ENCODE data around the gene SYT3. TPM values are rescaled to one million over a fixed set of nuclear protein-coding genes. Genes with fewer than 3 reads are reported as not detected.

SYT3 gene
- total and polyA plus RNA-seq, 2 of the 8 experiments (the other 6 are each of a cell fraction or from before 2014, with no cell fraction given): 6.7 to 17.3 TPM

DNA sequence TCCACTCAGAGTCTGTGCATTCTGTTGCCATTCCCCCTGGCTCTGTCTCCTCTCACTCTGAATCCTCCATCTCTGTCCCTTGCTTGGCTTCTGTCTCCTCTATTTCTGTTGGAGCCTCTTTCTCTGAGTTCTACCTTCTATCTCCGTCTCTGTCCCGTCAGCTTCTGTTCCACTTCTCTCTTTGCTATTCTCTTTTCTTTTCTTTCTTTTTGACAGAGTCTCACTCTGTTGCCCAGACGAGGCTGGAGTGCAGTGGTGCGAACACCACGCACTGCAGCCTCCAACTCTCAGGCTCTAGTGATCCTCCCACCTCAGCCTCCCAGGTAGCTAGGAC, 37.6 kb downstream of the SYT3 start:
- no peak overlapping the region for H4K91ac ChIP-seq (replicated peaks; ENCODE audit: insufficient read length, low read length)
- no peak overlapping the region for H4K8ac ChIP-seq (ENCODE audit: extremely low read depth, insufficient read depth, low read length)
- peaks cover 0 to 5% of the 10 kb centered on the region in 2 experiments; a peak in 2 of 4 replicates for H3K9me3 ChIP-seq (ENCODE audit: insufficient read depth in 2 of 2, low read depth in 1 of 2, low read length in 1 of 2)
- no peaks in the 10 kb centered on the region for H4K20me1 ChIP-seq (replicated peaks in 1 of 2; ENCODE audit: control insufficient read depth in 1 of 2, insufficient read depth in 2 of 2, low read length in 2 of 2)
- H3K23ac ChIP-seq (ENCODE audit: insufficient read length): no peak overlapping the region
- no peak overlapping the region for H3K56ac ChIP-seq (replicated peaks; ENCODE audit: insufficient read length, low read depth, low read length)
- no peak overlapping the region for H2BK12ac ChIP-seq (ENCODE audit: low read depth, low read length)
- peaks cover 0 to 2% (median 0%) of the 10 kb centered on the region in 4 experiments; a peak in 1 of 7 replicates for H3K4me1 ChIP-seq (replicated peaks in 1 of 4; ENCODE audit: control insufficient read depth in 3 of 4, insufficient read depth in 4 of 4, low read length in 3 of 4)
- no peak overlapping the region for H2AK5ac ChIP-seq (ENCODE audit: low read depth, low read length)
- H3K79me1 ChIP-seq (ENCODE audit: low read depth, low read length): no peaks in the 10 kb centered on the region
- no peaks in the 10 kb centered on the region for H3K79me2 ChIP-seq (ENCODE audit: control insufficient read depth in 1 of 2, insufficient read depth in 2 of 2, low read length in 2 of 2)
- no peak overlapping the region for H2BK5ac ChIP-seq (ENCODE audit: low read depth, low read length)
- peaks cover 0 to 21% (median 18%) of the 10 kb centered on the region in 4 experiments; a peak in 6 of 7 replicates for H3K27me3 ChIP-seq (replicated peaks in 1 of 4; ENCODE audit: control insufficient read depth in 3 of 4, extremely low read depth in 1 of 4, insufficient read depth in 3 of 4, low read length in 3 of 4)
- ChIA-PET POLR2A (ENCODE audit: partially characterized antibody) (interaction anchor here (1.2 kb wide), 1 partner anchor 199 kb away, joined by 3 read pairs; no protein-coding TSS in a partner anchor), CTCF (ENCODE audit: partially characterized antibody) (interaction anchor here (0.8 to 2.2 kb wide), 4 partner anchors 19 to 123 kb away, joined by 3 to 6 read pairs (median 4); no protein-coding TSS in a partner anchor)
- no peaks in the 10 kb centered on the region for H3K23me2 ChIP-seq (ENCODE audit: low read depth, low read length)
- DNase-seq (ENCODE audit: low read depth in 1 of 2, low spot score in 2 of 2) (no peak), FAIRE-seq (no peak)
- H3K4ac ChIP-seq (replicated peaks; ENCODE audit: insufficient read length, low read depth, low read length): no peak overlapping the region
- H4K5ac ChIP-seq (ENCODE audit: insufficient read length, low read depth, low read length): no peak overlapping the region
- no peak overlapping the region for H3K9ac ChIP-seq (replicated peaks in 1 of 4; ENCODE audit: extremely low read depth in 1 of 4, low read depth in 3 of 4, low read length in 3 of 4)
- H2BK120ac ChIP-seq (replicated peaks; ENCODE audit: low read depth, low read length): no peak overlapping the region
- H2AFZ ChIP-seq (ENCODE audit: low read length): no peak overlapping the region
- no peak overlapping the region for H3K14ac ChIP-seq (ENCODE audit: insufficient read length)
- TF ChIP-seq SIN3A (conservative IDR thresholded peaks at IDR 0.05 in 1 of 2, IDR thresholded peaks at IDR 0.05 in 1 of 2; ENCODE audit: low read depth in 1 of 2, low read length in 2 of 2) (no peak), YY1 (IDR thresholded peaks at IDR 0.05; ENCODE audit: low read depth, low read length) (no peak), MAFK (IDR thresholded peaks at IDR 0.05; ENCODE audit: low read depth, low read length) (no peak), CEBPB (IDR thresholded peaks at IDR 0.05; ENCODE audit: low read depth, low read length) (no peak)
- H3K4me2 ChIP-seq (ENCODE audit: insufficient read depth in 1 of 2, low read depth in 2 of 2, low read length in 2 of 2): no peak overlapping the region
- 88% methylated on average over 5 of the region's 5 CpGs; no CpG with 5 or more reads in 1 of the 2 experiments for whole genome bisulfite sequencing, 2 experiments (ENCODE audit: extremely low coverage in 1 of 2, insufficient coverage in 1 of 2, insufficient read length in 1 of 2, insufficient replicate concordance in 2 of 2, low coverage in 1 of 2, low lambda C conversion rate in 2 of 2, missing lambda C conversion rate in 1 of 2)
- H2BK15ac ChIP-seq (ENCODE audit: low read length): no peak overlapping the region
- no peak overlapping the region for H3K27ac ChIP-seq (ENCODE audit: low read depth, low read length)
- H3K36me3 ChIP-seq (ENCODE audit: control insufficient read depth in 2 of 4, insufficient read depth in 4 of 4, low read length in 3 of 4): no peaks in the 10 kb centered on the region
- H3K4me3 ChIP-seq (ENCODE audit: extremely low read depth in 1 of 4, insufficient read depth in 2 of 4, low read depth in 3 of 4, low read length in 4 of 4): no peak overlapping the region
- H3K18ac ChIP-seq (ENCODE audit: extremely low read depth, low read length): no peak overlapping the region
- no peak overlapping the region for H2BK20ac ChIP-seq (ENCODE audit: low read length)

Data from H1 (cell line).